ENCODE measurements around the gene MDFIC2.
"Not testable (repeated sequence)": the region's sequence is repeated elsewhere in the genome, so short reads cannot be mapped to it uniquely, and the experiment has no call there.

MDFIC2 gene

GRCh38 chr3:70250492-70250891, 61.9 kb downstream of the MDFIC2 start:
- no peak for DNase-seq

- DNase-seq, result no peak
Measured at GRCh38 chr3:70249509-70250160, 62.8 kb downstream of the MDFIC2 start.

GRCh38 chr3:70248856-70249255, 63.6 kb downstream of the MDFIC2 start:
- no peak for DNase-seq

GRCh38 chr3:70247955-70248354, 64.5 kb downstream of the MDFIC2 start:
- DNase-seq, result no peak

GRCh38 chr3:70245746-70246525, 66.5 kb downstream of the MDFIC2 start:
- DNase-seq, result no peak

GRCh38 chr3:70244422-70244821, 68.0 kb downstream of the MDFIC2 start:
- no peak for DNase-seq

DNA sequence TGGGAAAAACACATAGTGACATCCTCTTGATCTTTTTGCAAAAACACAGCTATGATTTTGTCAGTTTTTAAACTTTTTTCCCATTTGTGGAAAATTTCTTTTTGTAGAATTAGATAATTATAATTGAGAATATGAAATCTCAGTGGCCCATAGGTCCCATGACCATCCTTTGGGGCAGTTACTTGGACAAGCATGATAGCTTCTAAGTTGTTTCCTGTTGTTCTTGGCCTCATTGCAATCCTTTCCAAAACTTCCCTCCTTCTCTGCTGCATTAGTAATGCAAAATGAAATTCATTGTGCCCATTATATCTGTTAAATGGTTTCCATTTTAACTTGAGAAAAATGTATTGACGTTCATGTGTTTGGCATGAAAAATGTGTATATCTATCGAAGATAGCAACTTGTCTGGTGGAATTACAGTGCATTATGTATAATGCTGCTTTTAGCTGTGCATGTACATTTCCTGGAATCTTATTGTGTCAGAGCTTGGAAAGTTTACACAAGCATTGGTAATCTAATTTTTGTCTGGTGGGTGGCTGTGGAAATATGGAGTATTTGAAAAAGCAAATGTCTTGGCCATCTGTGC, 70.0 kb downstream of the MDFIC2 start:
- no peak for DNase-seq

- DNase-seq, result no peak
Measured at GRCh38 chr3:70233812-70234211, 78.6 kb downstream of the MDFIC2 start.

GRCh38 chr3:70233112-70233511, 79.3 kb downstream of the MDFIC2 start:
- DNase-seq, result no peak

DNA sequence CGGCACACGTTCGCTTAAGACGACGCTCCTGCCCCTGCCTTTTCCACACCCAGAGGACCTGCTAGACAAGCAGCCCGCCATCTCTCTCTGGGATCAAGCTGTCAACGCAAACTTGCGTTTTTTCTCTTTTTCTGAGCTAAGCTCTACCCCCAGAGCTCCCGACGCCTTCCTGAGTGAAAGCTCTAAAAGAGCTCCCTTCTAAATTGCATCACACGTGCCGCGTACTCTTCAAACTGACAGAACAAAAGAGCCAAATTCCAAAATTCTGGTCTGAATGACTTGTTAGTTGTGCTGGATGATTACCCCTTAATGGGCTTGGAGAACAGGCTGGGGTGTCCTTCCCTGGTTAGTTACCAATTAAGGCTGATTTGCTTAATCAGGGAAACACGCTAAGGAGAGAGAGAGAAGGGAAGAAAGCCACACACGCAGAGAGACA, 81.2 kb downstream of the MDFIC2 start:
- no peak for DNase-seq

GRCh38 chr3:70227437-70227836, 85.0 kb downstream of the MDFIC2 start:
- DNase-seq, result no peak

- no peak for DNase-seq
Measured at GRCh38 chr3:70225146-70225545, 87.3 kb downstream of the MDFIC2 start.

GRCh38 chr3:70224337-70224736, 88.1 kb downstream of the MDFIC2 start:
- no peak for DNase-seq

- no peak for DNase-seq
Measured at GRCh38 chr3:70218471-70218870, 94.0 kb downstream of the MDFIC2 start.

GRCh38 chr3:70211274-70211673, 101.2 kb downstream of the MDFIC2 start:
- DNase-seq, result not testable (repeated sequence)

- no peak for DNase-seq
Measured at GRCh38 chr3:70201975-70202374, 110.5 kb downstream of the MDFIC2 start.

- DNase-seq, result no peak
Measured at GRCh38 chr3:70189884-70190473, 122.5 kb downstream of the MDFIC2 start.

- DNase-seq, result no peak
Measured at GRCh38 chr3:70186221-70186620, 126.2 kb downstream of the MDFIC2 start.

- no peak for DNase-seq
Measured at GRCh38 chr3:70185661-70186060, 126.8 kb downstream of the MDFIC2 start.

GRCh38 chr3:70183781-70184504, 128.5 kb downstream of the MDFIC2 start:
- no peak for DNase-seq

DNA sequence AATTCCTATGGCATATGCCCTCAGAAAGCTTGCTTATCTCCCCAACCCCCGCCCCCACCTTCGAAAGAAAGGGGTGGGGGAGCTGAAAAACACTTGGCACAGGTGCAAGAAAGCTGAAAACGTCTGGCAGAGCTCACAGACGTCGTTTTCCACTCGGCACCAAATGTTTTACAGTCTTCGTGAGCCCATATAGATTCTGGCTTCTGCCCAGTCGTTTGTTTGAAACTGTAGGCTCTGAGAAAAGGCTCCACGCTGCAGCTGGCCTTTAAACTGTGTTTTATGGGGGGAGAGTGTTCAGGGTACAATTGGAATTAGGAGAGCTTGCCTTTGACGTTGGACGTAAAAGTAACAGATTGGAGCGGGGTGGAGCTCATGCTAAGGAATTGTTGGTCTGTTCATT, 130.3 kb downstream of the MDFIC2 start:
- DNase-seq, result no peak

DNA sequence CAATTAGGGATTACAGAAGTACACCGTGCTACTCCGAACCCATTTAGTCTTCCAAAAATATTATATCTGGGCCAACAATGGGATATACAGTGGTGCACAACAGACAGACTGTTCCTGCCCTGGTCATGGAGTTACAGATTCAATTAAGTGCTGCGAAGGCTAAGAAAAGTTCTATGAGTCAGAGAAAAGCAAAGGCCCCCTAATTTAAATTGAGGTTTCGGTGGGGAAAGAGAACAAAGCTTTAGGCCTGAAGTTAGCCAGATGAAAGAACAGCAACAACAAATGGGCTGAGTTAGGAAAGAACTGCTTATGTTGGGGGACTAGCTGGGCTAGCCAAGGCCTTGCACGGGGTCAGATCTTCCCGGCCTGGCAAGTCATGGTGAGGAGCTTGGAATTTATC, 131.8 kb downstream of the MDFIC2 start:
- no peak for DNase-seq

DNA sequence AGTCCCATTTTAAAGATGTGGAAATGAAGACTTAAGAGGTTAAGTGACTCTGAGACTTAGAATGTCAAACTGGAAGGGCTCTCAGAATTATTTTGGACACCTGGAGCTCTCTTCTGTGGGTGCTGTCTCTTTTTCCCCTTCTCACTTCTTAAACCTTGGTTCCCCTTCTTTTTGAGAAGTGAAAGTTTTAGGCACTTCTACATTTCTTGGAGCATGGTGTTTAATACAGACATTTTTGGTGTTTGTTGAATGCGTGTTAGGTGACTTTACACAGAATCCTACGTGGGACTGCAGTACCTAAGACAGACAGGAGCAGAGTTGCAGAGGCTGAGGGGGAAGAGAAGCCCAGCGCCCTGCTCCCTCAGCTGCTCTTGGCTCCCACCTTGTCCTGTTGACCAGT, 133.3 kb downstream of the MDFIC2 start:
- no peak for DNase-seq

All from CD4-positive, alpha-beta T cell treated with Interleukin-17A for 4 hours (primary cell).